ENCODE results near the gene SUPV3L1.

The SUPV3L1 gene

DNA sequence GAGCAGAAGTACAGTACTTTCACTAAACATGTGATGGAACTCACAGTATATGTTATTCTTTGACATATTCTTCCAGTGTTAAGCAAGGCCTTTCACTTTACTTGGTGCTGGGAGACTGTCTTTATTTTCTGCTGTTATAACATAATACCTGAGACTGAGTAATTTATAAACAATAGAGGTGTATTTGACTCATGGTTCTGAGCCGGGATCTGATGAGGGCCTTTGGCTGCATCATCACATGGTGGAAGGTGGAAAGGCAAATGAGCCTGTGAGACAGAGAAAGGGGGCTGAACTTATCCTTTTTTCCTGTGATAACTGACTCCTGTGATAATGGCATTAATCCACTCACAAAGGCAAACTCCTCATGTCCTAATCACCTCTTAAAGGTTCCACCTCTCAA is 1.4 kb downstream of the SUPV3L1 start:
- peaks cover 25% of the 10 kb centered on the region for H3K36me3 ChIP-seq
- no peak overlapping the region for H3K4me3 ChIP-seq (ENCODE audit: low read depth, low read length)
- H3K27ac ChIP-seq, result no peak overlapping the region
- DNase-seq, result no peak
- TF ChIP-seq, protein P1, sequence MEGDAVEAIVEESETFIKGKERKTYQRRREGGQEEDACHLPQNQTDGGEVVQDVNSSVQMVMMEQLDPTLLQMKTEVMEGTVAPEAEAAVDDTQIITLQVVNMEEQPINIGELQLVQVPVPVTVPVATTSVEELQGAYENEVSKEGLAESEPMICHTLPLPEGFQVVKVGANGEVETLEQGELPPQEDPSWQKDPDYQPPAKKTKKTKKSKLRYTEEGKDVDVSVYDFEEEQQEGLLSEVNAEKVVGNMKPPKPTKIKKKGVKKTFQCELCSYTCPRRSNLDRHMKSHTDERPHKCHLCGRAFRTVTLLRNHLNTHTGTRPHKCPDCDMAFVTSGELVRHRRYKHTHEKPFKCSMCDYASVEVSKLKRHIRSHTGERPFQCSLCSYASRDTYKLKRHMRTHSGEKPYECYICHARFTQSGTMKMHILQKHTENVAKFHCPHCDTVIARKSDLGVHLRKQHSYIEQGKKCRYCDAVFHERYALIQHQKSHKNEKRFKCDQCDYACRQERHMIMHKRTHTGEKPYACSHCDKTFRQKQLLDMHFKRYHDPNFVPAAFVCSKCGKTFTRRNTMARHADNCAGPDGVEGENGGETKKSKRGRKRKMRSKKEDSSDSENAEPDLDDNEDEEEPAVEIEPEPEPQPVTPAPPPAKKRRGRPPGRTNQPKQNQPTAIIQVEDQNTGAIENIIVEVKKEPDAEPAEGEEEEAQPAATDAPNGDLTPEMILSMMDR (IDR thresholded peaks at IDR 0.05; ENCODE audit: low read depth, low read length), result no peak
- no peaks in the 10 kb centered on the region for H3K27me3 ChIP-seq (ENCODE audit: insufficient read depth, low read depth, severe bottlenecking)
- no peaks in the 10 kb centered on the region for H3K9me3 ChIP-seq (ENCODE audit: severe bottlenecking)

DNA sequence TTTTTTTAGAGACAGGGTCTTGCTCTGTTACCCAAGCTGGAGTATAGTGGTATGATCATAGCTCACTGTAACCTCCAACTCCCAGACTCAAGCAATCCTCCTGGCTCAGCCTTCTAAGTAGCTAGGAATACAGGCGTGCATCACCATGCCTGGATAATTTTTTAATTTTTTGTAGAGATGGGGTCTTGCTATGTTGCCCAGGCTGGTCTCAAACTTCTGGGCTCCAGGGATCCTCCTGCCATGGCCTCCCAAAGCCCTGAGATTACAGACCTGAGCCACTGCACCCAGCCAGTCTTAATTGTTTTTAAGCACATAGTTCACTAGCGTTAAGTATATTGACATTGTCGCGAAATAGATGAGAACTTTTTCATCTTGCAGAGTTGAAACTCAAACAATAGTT is 2.0 kb downstream of the SUPV3L1 start:
- H3K36me3 ChIP-seq, result peaks cover 30% of the 10 kb centered on the region
- no peak overlapping the region for H3K27ac ChIP-seq
- no peak overlapping the region for H3K4me3 ChIP-seq (ENCODE audit: low read depth, low read length)
- no peak for DNase-seq
- H3K27me3 ChIP-seq (ENCODE audit: insufficient read depth, low read depth, severe bottlenecking), result no peaks in the 10 kb centered on the region
- TF ChIP-seq, protein P1 (IDR thresholded peaks at IDR 0.05; ENCODE audit: low read depth, low read length), result no peak
- no peaks in the 10 kb centered on the region for H3K9me3 ChIP-seq (ENCODE audit: severe bottlenecking)

DNA sequence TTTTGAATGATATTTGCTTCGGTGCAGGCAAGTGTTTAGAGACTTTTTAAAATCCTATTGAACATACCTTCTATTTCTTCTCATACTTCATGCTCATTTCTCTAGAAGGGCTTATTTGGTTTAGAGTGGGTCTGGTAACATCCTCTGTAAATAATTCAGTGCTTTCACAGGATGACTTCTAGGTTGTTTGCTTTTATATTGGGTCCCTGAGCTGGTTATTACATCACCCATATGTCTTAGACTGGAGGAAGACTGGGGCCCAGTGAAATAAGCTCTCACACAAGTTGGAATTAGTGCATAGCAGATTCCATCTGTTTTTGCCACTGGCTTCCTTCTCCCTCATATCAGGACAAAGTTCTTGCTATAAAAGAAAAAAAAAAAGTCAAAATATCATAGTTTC is 6.5 kb downstream of the SUPV3L1 start:
- no peak overlapping the region for H3K4me3 ChIP-seq (ENCODE audit: low read depth, low read length)
- TF ChIP-seq, protein P1 (IDR thresholded peaks at IDR 0.05; ENCODE audit: low read depth, low read length), result no peak
- no peaks in the 10 kb centered on the region for H3K27me3 ChIP-seq (ENCODE audit: insufficient read depth, low read depth, severe bottlenecking)
- peaks cover 61% of the 10 kb centered on the region for H3K36me3 ChIP-seq
- no peak for DNase-seq
- no peaks in the 10 kb centered on the region for H3K9me3 ChIP-seq (ENCODE audit: severe bottlenecking)
- H3K27ac ChIP-seq, result no peak overlapping the region

DNA sequence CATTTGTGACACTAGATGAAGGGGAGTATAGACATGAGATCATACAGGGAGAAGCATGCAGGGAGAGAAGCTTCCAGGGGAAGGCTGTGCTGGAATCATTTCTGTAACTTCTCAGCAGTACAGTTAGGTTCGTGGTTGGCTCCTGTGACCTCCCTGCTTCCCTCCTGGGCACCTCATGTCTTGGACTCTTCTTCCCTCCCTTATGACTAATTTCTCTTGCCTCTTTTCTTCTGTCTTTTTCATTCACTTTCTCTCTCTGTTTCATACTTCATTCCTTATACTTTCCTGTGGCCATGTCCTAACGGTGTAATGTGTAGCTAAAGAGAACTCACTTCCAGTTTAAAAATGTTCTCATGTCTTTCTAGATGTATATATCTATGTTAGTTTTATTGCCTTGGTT is 21.0 kb downstream of the SUPV3L1 start:
- Histone ChIP-seq H3K4me3 (ENCODE audit: low read depth, low read length) (no peak overlapping the region), H3K27ac (no peak overlapping the region), H3K9me3 (ENCODE audit: severe bottlenecking) (no peaks in the 10 kb centered on the region), H3K27me3 (ENCODE audit: insufficient read depth, low read depth, severe bottlenecking) (no peaks in the 10 kb centered on the region), H3K36me3 (peaks cover 46% of the 10 kb centered on the region)
- TF ChIP-seq, protein P1 (IDR thresholded peaks at IDR 0.05; ENCODE audit: low read depth, low read length), result no peak
- DNase-seq, result no peak

DNA sequence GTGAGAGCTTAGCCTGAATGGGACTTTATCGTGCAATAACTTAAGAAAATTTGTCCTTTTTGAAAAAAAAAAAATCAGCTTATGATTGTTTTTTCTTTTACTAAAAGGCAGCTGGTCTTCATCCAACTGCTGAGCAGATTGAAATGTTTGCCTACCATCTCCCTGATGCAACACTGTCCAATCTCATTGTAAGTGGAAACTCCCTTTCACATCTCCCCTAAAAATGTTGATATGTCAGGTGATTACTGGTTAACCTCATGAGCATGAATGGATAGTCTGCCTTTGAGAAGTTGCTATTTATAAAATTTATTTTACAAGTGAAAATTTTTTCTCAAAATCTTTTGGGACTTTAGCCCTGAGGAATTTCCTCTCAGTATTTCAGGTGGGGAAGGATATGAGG is 22.3 kb downstream of the SUPV3L1 start:
- no peak overlapping the region for H3K27ac ChIP-seq
- DNase-seq, result no peak
- H3K27me3 ChIP-seq (ENCODE audit: insufficient read depth, low read depth, severe bottlenecking), result no peaks in the 10 kb centered on the region
- TF ChIP-seq, protein P1 (IDR thresholded peaks at IDR 0.05; ENCODE audit: low read depth, low read length), result no peak
- no peaks in the 10 kb centered on the region for H3K9me3 ChIP-seq (ENCODE audit: severe bottlenecking)
- peaks cover 52% of the 10 kb centered on the region for H3K36me3 ChIP-seq
- no peak overlapping the region for H3K4me3 ChIP-seq (ENCODE audit: low read depth, low read length)

DNA sequence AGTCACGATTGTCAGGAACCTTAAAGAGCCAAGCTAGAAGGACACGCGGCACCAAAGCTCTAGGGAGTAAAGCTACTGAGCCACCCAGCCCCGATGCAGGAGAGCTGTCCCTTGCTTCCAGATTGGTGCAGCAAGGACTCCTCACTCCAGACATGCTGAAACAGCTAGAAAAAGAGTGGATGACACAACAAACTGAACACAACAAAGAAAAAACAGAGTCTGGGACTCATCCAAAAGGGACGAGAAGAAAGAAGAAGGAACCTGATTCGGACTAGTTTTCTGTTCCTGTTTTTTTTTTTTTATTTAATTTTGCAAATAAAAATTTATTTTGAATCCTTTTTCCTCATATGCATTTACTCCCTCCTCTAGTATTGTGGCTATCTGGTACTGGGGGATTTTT is 28.7 kb downstream of the SUPV3L1 start:
- H3K27me3 ChIP-seq (ENCODE audit: insufficient read depth, low read depth, severe bottlenecking), result no peaks in the 10 kb centered on the region
- TF ChIP-seq, protein P1 (IDR thresholded peaks at IDR 0.05; ENCODE audit: low read depth, low read length), result no peak
- H3K27ac ChIP-seq, result no peak overlapping the region
- H3K9me3 ChIP-seq (ENCODE audit: severe bottlenecking), result no peaks in the 10 kb centered on the region
- H3K36me3 ChIP-seq, result peaks cover 43% of the 10 kb centered on the region
- DNase-seq, result no peak
- no peak overlapping the region for H3K4me3 ChIP-seq (ENCODE audit: low read depth, low read length)

Data from WERI-Rb-1 (cell line).